Prostate gland (tissue), 2 donors: ENCODE data around the gene MYO7B.

Source experiments
- CTCF ChIP-seq, 4 experiments: fragments of 200-600 bp in 2 of 4; fragments of 450-650 bp in 2 of 4; sonication (generic) in 2 of 4; IDR thresholded peaks; 1 replicate in 3 of 4; 2 replicates in 1 of 4; pipeline ENCODE4 v1.5.1; 2016 to 2019; ENCODE audit warnings: antibody characterized with exemption in 4 of 4, mild to moderate bottlenecking in 2 of 4, moderate library complexity in 2 of 4
- POLR2A ChIP-seq: fragments of 450-650 bp; IDR thresholded peaks from one replicate; pipeline ENCODE4 v1.6.1; 2016; ENCODE audit warnings: antibody characterized with exemption, mild to moderate bottlenecking

GRCh38 chr2:127614731-127615130 is 79.2 kb downstream of the MYO7B start:
- no peak for TF ChIP-seq CTCF (IDR thresholded peaks at IDR 0.05)
- TF ChIP-seq POLR2A = no peak
